ENCODE measurements around the gene ELMO1. TPM values are rescaled to one million over a fixed set of nuclear protein-coding genes. Genes with fewer than 3 reads are reported as not detected.

The ELMO1 gene
- total and polyA plus RNA-seq, 4 donors: 6.7 to 51.5 (median 14.8) TPM

DNA sequence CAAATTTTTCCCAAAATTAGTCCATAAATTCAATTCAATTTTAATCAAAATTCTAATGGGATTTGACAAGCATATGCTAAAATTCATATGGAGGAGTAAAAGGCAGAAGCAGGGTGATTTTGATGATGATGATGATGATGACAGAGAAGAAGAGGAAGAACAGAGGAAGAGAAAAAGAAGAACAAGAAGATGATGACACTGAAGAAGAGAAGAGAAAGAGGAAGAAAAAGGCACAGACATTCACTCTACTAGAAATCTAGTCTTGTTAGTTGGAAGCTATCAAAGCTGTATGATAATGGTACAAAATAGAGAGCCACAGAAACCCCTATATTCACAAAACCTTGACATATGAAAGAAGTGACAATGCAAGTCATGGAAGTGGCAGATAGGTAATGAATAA, 157.9 kb downstream of the ELMO1 start (continued):
- TF ChIP-seq ZBTB33 (IDR thresholded peaks at IDR 0.05): no peak
- TF ChIP-seq RXRA (IDR thresholded peaks at IDR 0.05): no peak

GRCh38 chr7:37289781-37290180, 158.9 kb downstream of the ELMO1 start:
- no peaks in the 10 kb centered on the region for H3K36me3 ChIP-seq (ENCODE audit: control insufficient read depth in 4 of 4, insufficient read depth in 3 of 4, low read depth in 1 of 4, low read length in 3 of 4)
- H3K9ac ChIP-seq (ENCODE audit: low read depth in 1 of 2, low read length in 2 of 2): no peak overlapping the region
- H3K4me1 ChIP-seq (ENCODE audit: control insufficient read depth in 4 of 4, insufficient read depth in 4 of 4, low read length in 3 of 4): peaks cover 5 to 23% (median 16%) of the 10 kb centered on the region in 4 donors
- H3K27ac ChIP-seq (ENCODE audit: low read depth in 1 of 2, low read length in 2 of 2): no peak overlapping the region
- 95% methylated on average over 1 of the region's 1 CpG for WGBS
- no peak overlapping the region for H3K4me3 ChIP-seq (ENCODE audit: low read depth in 1 of 3, low read length in 3 of 3)
- no peaks in the 10 kb centered on the region for H3K27me3 ChIP-seq (ENCODE audit: control insufficient read depth in 4 of 4, insufficient read depth in 4 of 4, low read length in 3 of 4)
- no peaks in the 10 kb centered on the region for H3K9me3 ChIP-seq (ENCODE audit: control insufficient read depth in 4 of 4, low read length in 3 of 4)
- no peak for DNase-seq (ENCODE audit: low spot score)
- TF ChIP-seq FOXA2 (IDR thresholded peaks at IDR 0.05): no peak
- TF ChIP-seq JUND (IDR thresholded peaks at IDR 0.05): no peak
- TF ChIP-seq YY1 (IDR thresholded peaks at IDR 0.05): no peak
- TF ChIP-seq, protein P1, sequence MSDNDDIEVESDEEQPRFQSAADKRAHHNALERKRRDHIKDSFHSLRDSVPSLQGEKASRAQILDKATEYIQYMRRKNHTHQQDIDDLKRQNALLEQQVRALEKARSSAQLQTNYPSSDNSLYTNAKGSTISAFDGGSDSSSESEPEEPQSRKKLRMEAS (IDR thresholded peaks at IDR 0.05): no peak
- TF ChIP-seq RXRA (IDR thresholded peaks at IDR 0.05): no peak
- no peak for TF ChIP-seq EGR1 (IDR thresholded peaks at IDR 0.05; ENCODE audit: low read depth in 2 of 2)

DNA sequence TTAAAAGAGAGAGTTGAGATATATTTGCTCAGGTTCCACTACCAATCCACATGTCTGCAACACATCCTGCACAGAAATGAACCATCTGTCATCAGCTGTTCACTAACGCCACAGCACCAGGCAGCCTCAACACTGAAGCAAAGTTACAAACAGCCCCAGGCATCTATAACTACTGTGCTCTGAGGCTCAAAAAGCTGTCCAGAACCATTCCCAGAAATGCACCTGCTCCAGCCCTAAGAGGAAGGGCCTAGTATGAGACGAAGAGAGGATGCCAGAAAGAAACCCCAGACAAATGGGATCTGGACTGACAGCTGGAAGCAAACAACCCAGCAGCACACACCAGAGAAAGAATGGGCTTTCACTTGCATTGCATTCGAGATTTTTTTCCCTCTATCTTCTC, 159.3 kb downstream of the ELMO1 start:
- H3K36me3 ChIP-seq (ENCODE audit: control insufficient read depth in 4 of 4, insufficient read depth in 3 of 4, low read depth in 1 of 4, low read length in 3 of 4): no peaks in the 10 kb centered on the region
- no peak overlapping the region for H3K27ac ChIP-seq (ENCODE audit: low read depth in 1 of 2, low read length in 2 of 2)
- TF ChIP-seq HNF4A (conservative IDR thresholded peaks at IDR 0.05) (no peak), NR2F2 (IDR thresholded peaks at IDR 0.05) (no peak), FOXA1 (IDR thresholded peaks at IDR 0.05) (no peak), SP1 (IDR thresholded peaks at IDR 0.05) (no peak), JUND (IDR thresholded peaks at IDR 0.05) (no peak), GABPA (IDR thresholded peaks at IDR 0.05 in 1 of 2, conservative IDR thresholded peaks at IDR 0.05 in 1 of 2) (no peak), RXRA (IDR thresholded peaks at IDR 0.05) (no peak), RAD21 (IDR thresholded peaks at IDR 0.05) (no peak)
- no peak overlapping the region for H3K9ac ChIP-seq (ENCODE audit: low read depth in 1 of 2, low read length in 2 of 2)
- no peaks in the 10 kb centered on the region for H3K27me3 ChIP-seq (ENCODE audit: control insufficient read depth in 4 of 4, insufficient read depth in 4 of 4, low read length in 3 of 4)
- H3K4me3 ChIP-seq (ENCODE audit: low read depth in 1 of 3, low read length in 3 of 3): no peak overlapping the region
- peaks cover 5 to 24% (median 17%) of the 10 kb centered on the region in 4 donors for H3K4me1 ChIP-seq (ENCODE audit: control insufficient read depth in 4 of 4, insufficient read depth in 4 of 4, low read length in 3 of 4)
- no peaks in the 10 kb centered on the region for H3K9me3 ChIP-seq (ENCODE audit: control insufficient read depth in 4 of 4, low read length in 3 of 4)
- WGBS: 77% methylated on average over 3 of the region's 3 CpGs
- no peak for DNase-seq (ENCODE audit: low spot score)

- Histone ChIP-seq H3K9ac (ENCODE audit: low read depth in 1 of 2, low read length in 2 of 2) (no peak overlapping the region), H3K4me3 (ENCODE audit: low read depth in 1 of 3, low read length in 3 of 3) (no peak overlapping the region), H3K36me3 (ENCODE audit: control insufficient read depth in 4 of 4, insufficient read depth in 3 of 4, low read depth in 1 of 4, low read length in 3 of 4) (no peaks in the 10 kb centered on the region), H3K27ac (ENCODE audit: low read depth in 1 of 2, low read length in 2 of 2) (no peak overlapping the region), H3K27me3 (ENCODE audit: control insufficient read depth in 4 of 4, insufficient read depth in 4 of 4, low read length in 3 of 4) (no peaks in the 10 kb centered on the region), H3K4me1 (ENCODE audit: control insufficient read depth in 4 of 4, insufficient read depth in 4 of 4, low read length in 3 of 4) (peaks cover 4 to 27% (median 17%) of the 10 kb centered on the region in 4 donors), H3K9me3 (ENCODE audit: control insufficient read depth in 4 of 4, low read length in 3 of 4) (no peaks in the 10 kb centered on the region)
- DNase-seq (ENCODE audit: low spot score): no peak
- WGBS: 41% methylated on average over 5 of the region's 5 CpGs
- TF ChIP-seq, protein P2, sequence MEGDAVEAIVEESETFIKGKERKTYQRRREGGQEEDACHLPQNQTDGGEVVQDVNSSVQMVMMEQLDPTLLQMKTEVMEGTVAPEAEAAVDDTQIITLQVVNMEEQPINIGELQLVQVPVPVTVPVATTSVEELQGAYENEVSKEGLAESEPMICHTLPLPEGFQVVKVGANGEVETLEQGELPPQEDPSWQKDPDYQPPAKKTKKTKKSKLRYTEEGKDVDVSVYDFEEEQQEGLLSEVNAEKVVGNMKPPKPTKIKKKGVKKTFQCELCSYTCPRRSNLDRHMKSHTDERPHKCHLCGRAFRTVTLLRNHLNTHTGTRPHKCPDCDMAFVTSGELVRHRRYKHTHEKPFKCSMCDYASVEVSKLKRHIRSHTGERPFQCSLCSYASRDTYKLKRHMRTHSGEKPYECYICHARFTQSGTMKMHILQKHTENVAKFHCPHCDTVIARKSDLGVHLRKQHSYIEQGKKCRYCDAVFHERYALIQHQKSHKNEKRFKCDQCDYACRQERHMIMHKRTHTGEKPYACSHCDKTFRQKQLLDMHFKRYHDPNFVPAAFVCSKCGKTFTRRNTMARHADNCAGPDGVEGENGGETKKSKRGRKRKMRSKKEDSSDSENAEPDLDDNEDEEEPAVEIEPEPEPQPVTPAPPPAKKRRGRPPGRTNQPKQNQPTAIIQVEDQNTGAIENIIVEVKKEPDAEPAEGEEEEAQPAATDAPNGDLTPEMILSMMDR (IDR thresholded peaks at IDR 0.05; ENCODE audit: low read depth, low read length, missing input control): no peak
- TF ChIP-seq GABPA (IDR thresholded peaks at IDR 0.05 in 1 of 2, conservative IDR thresholded peaks at IDR 0.05 in 1 of 2): no peak
- peak; percentile 11 for TF ChIP-seq NR2F2 (IDR thresholded peaks at IDR 0.05)
- peak; percentile 38 to 50 for TF ChIP-seq RAD21 (IDR thresholded peaks at IDR 0.05)
- peak in 1 of 2 donors; percentile 7 for TF ChIP-seq RXRA (IDR thresholded peaks at IDR 0.05)
- TF ChIP-seq HNF4A (conservative IDR thresholded peaks at IDR 0.05): peak; percentile 58 to 68
- TF ChIP-seq, protein P1 (IDR thresholded peaks at IDR 0.05): peak; percentile 44
These were observed 161.4 kb downstream of the ELMO1 start for GRCh38 chr7:37287131-37287855.

Measured in liver (tissue), 9 donors.